K562 (cell line): ENCODE results near the gene PRPS2. TPM values are rescaled to one million over a fixed set of nuclear protein-coding genes. Genes with fewer than 3 reads are reported as not detected.

Experiments used
- ATAC-seq: fragments of 200-7000 bp; cut with Tn5 transposase; 3 replicates; pipeline ENCODE4 v1.9.1; 2020; ENCODE audit warnings: moderate library complexity
- BruUV-seq: library from RNA; stranded (reverse); fragments of 400-500 nt; replicated peaks from 2 replicates; lab custom pipeline; 2021; lab: Mats Ljungman, UMichigan
- CTCF ChIA-PET: fragments of 300-600 bp; formaldehyde crosslinking; extraction: SDS; loops from one replicate; lab custom pipeline; 2021; ENCODE audit warnings: low intra/inter-chr PET ratio; lab: Yijun Ruan, JAX
- POLR2A ChIA-PET: fragments of 300-600, 350-650 bp; sonication (Branson Sonifier 250); formaldehyde crosslinking; extraction: SDS; loops from one replicate; lab custom pipeline; 2021; ENCODE audit warnings: antibody characterized with exemption, inconsistent platforms; lab: Yijun Ruan, JAX
- DNase-seq, 4 experiments: peaks; one replicate each; pipeline versions ENCODE4 v3.0.0 to v3.0.0-alpha.2; 2011 to 2018; ENCODE audit warnings: low spot score in 3 of 4, mixed read lengths in 3 of 4; ENCODE audit errors: extremely low read depth in 1 of 4
- FAIRE-seq: peaks from 2 replicates; lab custom pipeline; 2011; peaks lifted over from hg19 to GRCh38; lab: Jason Lieb, UNC
- H2AFZ ChIP-seq: 2 replicates; pipeline ENCODE4 v1.6.0; 2011; ENCODE audit warnings: low read depth, low read length, control low read depth, inconsistent platforms
- H3K27ac ChIP-seq: fragments of 200-600 bp; 3 replicates; pipeline ENCODE4 v1.8.0; 2011; ENCODE audit warnings: low read depth, mild to moderate bottlenecking, control low read depth, inconsistent platforms, low read length, moderate library complexity, mixed read lengths; ENCODE audit errors: extremely low read depth
- H3K27me3 ChIP-seq, 2 experiments: fragments of 300-600 bp in 1 of 2; 2 replicates in 1 of 2; 3 replicates in 1 of 2; pipeline versions ENCODE4 v1.6.0 to v1.8.0; 2011; ENCODE audit warnings: inconsistent platforms in 2 of 2, low read length in 2 of 2, mild to moderate bottlenecking in 1 of 2, mixed read lengths in 1 of 2, moderate library complexity in 1 of 2; ENCODE audit not compliant: control insufficient read depth in 2 of 2, insufficient read depth in 2 of 2
- H3K36me3 ChIP-seq: fragments of 300-600 bp; 3 replicates; pipeline ENCODE4 v1.8.0; 2011; ENCODE audit warnings: mild to moderate bottlenecking, low read length, inconsistent platforms; ENCODE audit not compliant: control insufficient read depth, insufficient read depth
- H3K4me1 ChIP-seq, 2 experiments: fragments of 200-600 bp in 1 of 2; replicated peaks in 1 of 2; 2 replicates in 1 of 2; 3 replicates in 1 of 2; pipeline versions ENCODE4 v1.5.1 to v1.8.0; 2011; ENCODE audit warnings: inconsistent platforms in 2 of 2, low read length in 2 of 2, mild to moderate bottlenecking in 1 of 2, mixed read lengths in 1 of 2, moderate library complexity in 1 of 2; ENCODE audit not compliant: control insufficient read depth in 2 of 2, insufficient read depth in 2 of 2
- H3K4me2 ChIP-seq: 2 replicates; pipeline ENCODE4 v1.6.1; 2011; ENCODE audit warnings: low read length, control low read depth, inconsistent platforms, mixed read lengths; ENCODE audit not compliant: insufficient read depth
- H3K4me3 ChIP-seq: fragments of 200-600 bp; sonication (generic), shearing (Covaris generic); 2 replicates; pipeline ENCODE4 v1.5.1; 2016; ENCODE audit warnings: control low read depth, inconsistent platforms
- H3K79me2 ChIP-seq: fragments of 200-600 bp; 3 replicates; pipeline ENCODE4 v1.8.0; 2011; ENCODE audit warnings: low read length, inconsistent platforms; ENCODE audit not compliant: control insufficient read depth, insufficient read depth
- H3K9ac ChIP-seq, 2 experiments: 2 replicates each; pipeline versions ENCODE4 v1.6.0 to v1.6.1; 2011; ENCODE audit warnings: low read depth in 2 of 2, low read length in 2 of 2, control low read depth in 1 of 2, inconsistent platforms in 1 of 2, mild to moderate bottlenecking in 1 of 2, mixed read lengths in 1 of 2; ENCODE audit not compliant: insufficient read depth in 1 of 2
- H3K9me1 ChIP-seq: one replicate; pipeline ENCODE4 v1.6.0; 2011; ENCODE audit warnings: inconsistent platforms, mild to moderate bottlenecking, low read length, moderate library complexity; ENCODE audit not compliant: control insufficient read depth, insufficient read depth
- H3K9me3 ChIP-seq: replicated peaks from 2 replicates; pipeline ENCODE4 v1.5.1; 2011; ENCODE audit warnings: low read depth, low read length, inconsistent platforms; ENCODE audit not compliant: control insufficient read depth, insufficient read depth
- H4K20me1 ChIP-seq: replicated peaks from 2 replicates; pipeline ENCODE4 v1.6.1; 2011; ENCODE audit warnings: low read length, inconsistent platforms, mixed read lengths; ENCODE audit not compliant: control insufficient read depth, insufficient read depth
- IFI16 ChIP-seq: fragments of 250-450 bp; sonication (Bioruptor Pico); IDR thresholded peaks from 2 replicates; pipeline ENCODE4 v2.1.2; 2022; ENCODE audit warnings: mild to moderate bottlenecking, inconsistent platforms
- KLF6 ChIP-seq: fragments of 250-450 bp; sonication (Bioruptor Pico); IDR thresholded peaks from 2 replicates; pipeline ENCODE4 v1.4.0; 2020; ENCODE audit warnings: mild to moderate bottlenecking, moderate library complexity, borderline replicate concordance
- WGBS: fragments of 100-300 bp; shearing (Covaris generic); methylation state at CpG from one replicate; pipeline ENCODE4 v1.1.6; 2016; ENCODE audit warnings: low coverage, mixed read lengths; ENCODE audit not compliant: insufficient coverage; ENCODE audit errors: missing lambda C conversion rate; 5-methylcytosine and 5-hydroxymethylcytosine counted together
- in situ Hi-C: fragments of 300-500 bp; cut with MboI; formaldehyde crosslinking; loops from 4 replicates; pipeline ENCODE4 v1.15.0; 2018; ENCODE audit warnings: inconsistent platforms, mixed read lengths
- intact Hi-C: fragments of 100-400 bp; cut with micrococcal nuclease; formaldehyde crosslinking; loops from 2 replicates; pipeline ENCODE4 v1.14.2; 2022
- polyA plus RNA-seq, 8 experiments: library from polyadenylated mRNA; depleted of rRNA in 4 of 8; stranded (reverse) in 5 of 8; unstranded in 3 of 8; fragments of >200 nt; fragmentation: Nextera tagmentation in 2 of 8; fragmentation: Illumina TruSeq in 1 of 8; extraction: Ambion mirVana in 2 of 8; extraction: Trizol in 1 of 8; gene quantifications; 2 replicates each; pipeline versions ENCODE4 v1.2.1 to v1.2.3, GENCODE V29; 2011 to 2014; ENCODE audit warnings: inconsistent platforms in 1 of 8, missing spikeins in 1 of 8
- total RNA-seq, 7 experiments: library from RNA; depleted of rRNA in 6 of 7; stranded (reverse); fragments of >200 nt in 6 of 7; fragmentation: Illumina TruSeq in 2 of 7; extraction: Trizol in 2 of 7; gene quantifications; 2 replicates each; pipeline versions ENCODE4 v1.2.1 to v1.2.3, GENCODE V29; 2011 to 2021; ENCODE audit warnings: low replicate concordance in 1 of 7
- TF ChIP-seq, protein P1 (sequence below): fragments of 250-450 bp; sonication (Bioruptor Pico); IDR thresholded peaks from 2 replicates; pipeline ENCODE4 v1.5.0; 2021; ENCODE audit warnings: mild to moderate bottlenecking, borderline replicate concordance
- TF ChIP-seq, protein P2 (sequence below): sonication (generic); formaldehyde crosslinking; IDR thresholded peaks from 2 replicates; pipeline ENCODE4 v1.9.0; 2022; ENCODE audit warnings: mild to moderate bottlenecking, missing genetic modification reagents

The PRPS2 gene
- total and polyA plus RNA-seq, 9 of the 15 experiments (the other 6 are each of a cell fraction or from before 2014, with no cell fraction given), result 50.3 to 85.0 (median 62.1) TPM

DNA sequence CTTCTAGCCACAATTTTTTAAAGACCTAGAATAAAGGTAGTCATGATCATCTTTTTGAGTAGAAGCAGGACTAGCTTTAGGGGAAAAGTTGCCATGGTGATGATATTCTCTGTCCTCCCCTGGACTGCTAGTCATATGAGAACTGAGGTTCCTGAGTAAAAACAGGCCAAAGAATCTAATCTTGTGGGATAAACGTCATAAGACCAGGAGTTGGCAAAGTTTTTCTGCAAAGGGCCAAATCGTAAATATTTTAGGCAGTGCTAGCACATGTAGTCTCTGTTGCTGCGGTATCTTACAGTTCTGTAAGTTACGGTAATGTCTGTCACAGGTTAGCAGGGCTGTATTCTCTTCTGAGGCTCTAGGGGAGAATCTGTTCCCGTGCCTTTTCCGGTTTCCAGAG is 3.4 kb downstream of the PRPS2 start:
- DNase-seq, result no peak
- POLR2A ChIA-PET, result interaction anchor here (0.5 kb wide), 1 partner anchor 34 kb away, joined by 3 read pairs; no protein-coding TSS in a partner anchor
- no peak for TF ChIP-seq KLF6 (CRISPR knock-in tag)
- TF ChIP-seq, protein P1, sequence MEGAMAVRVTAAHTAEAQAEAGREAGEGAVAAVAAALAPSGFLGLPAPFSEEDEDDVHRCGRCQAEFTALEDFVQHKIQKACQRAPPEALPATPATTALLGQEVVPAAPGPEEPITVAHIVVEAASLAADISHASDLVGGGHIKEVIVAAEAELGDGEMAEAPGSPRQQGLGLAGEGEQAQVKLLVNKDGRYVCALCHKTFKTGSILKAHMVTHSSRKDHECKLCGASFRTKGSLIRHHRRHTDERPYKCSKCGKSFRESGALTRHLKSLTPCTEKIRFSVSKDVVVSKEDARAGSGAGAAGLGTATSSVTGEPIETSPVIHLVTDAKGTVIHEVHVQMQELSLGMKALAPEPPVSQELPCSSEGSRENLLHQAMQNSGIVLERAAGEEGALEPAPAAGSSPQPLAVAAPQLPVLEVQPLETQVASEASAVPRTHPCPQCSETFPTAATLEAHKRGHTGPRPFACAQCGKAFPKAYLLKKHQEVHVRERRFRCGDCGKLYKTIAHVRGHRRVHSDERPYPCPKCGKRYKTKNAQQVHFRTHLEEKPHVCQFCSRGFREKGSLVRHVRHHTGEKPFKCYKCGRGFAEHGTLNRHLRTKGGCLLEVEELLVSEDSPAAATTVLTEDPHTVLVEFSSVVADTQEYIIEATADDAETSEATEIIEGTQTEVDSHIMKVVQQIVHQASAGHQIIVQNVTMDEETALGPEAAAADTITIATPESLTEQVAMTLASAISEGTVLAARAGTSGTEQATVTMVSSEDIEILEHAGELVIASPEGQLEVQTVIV, result no peak
- TF ChIP-seq, protein P2, sequence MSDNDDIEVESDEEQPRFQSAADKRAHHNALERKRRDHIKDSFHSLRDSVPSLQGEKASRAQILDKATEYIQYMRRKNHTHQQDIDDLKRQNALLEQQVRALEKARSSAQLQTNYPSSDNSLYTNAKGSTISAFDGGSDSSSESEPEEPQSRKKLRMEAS (CRISPR knock-in tag), result no peak
- TF ChIP-seq IFI16, result no peak
- peaks cover 54% of the 10 kb centered on the region for H3K79me2 ChIP-seq
- FAIRE-seq, result no peak
- CTCF ChIA-PET, result no interaction called here
- H3K4me1 ChIP-seq, result peaks cover 2 to 13% of the 10 kb centered on the region in 2 experiments; a peak in 4 of 5 replicates
- peaks cover 63% of the 10 kb centered on the region for H3K36me3 ChIP-seq
- WGBS, result 96% methylated on average over 5 of the region's 6 CpGs
- H3K9me1 ChIP-seq, result no peaks in the 10 kb centered on the region
- no peak for ATAC-seq
- H3K27ac ChIP-seq, result no peak overlapping the region
- BruUV-seq, result no TSS peak
- in situ Hi-C loops, result no loop called here
- no peak overlapping the region for H3K9ac ChIP-seq
- intact Hi-C loops, result loop anchor here (5.0 kb wide), 1 partner anchor 853 kb away; no protein-coding TSS in a partner anchor
- no peaks in the 10 kb centered on the region for H3K27me3 ChIP-seq
- no peak overlapping the region for H2AFZ ChIP-seq
- no peak overlapping the region for H3K4me3 ChIP-seq
- H4K20me1 ChIP-seq, result no peaks in the 10 kb centered on the region; the same call in 1 of the 2 replicates
- no peak overlapping the region for H3K4me2 ChIP-seq
- no peaks in the 10 kb centered on the region for H3K9me3 ChIP-seq
